WERI-Rb-1 (cell line): Measurements from ENCODE around the gene TRIM2.

ENCODE experiments used
- DNase-seq: peaks from one replicate; pipeline ENCODE4 v3.0.0-alpha.2; 2020
- H3K27ac ChIP-seq: fragments of 250-450 bp; sonication (Bioruptor Pico); 2 replicates; pipeline ENCODE4 v1.5.1; 2020; ENCODE audit warnings: mild to moderate bottlenecking, moderate library complexity
- H3K27me3 ChIP-seq: fragments of 250-450 bp; sonication (Bioruptor Pico); 2 replicates; pipeline ENCODE4 v1.5.1; 2021; ENCODE audit warnings: mild to moderate bottlenecking, low read depth, moderate library complexity; ENCODE audit not compliant: insufficient read depth, severe bottlenecking
- H3K36me3 ChIP-seq: fragments of 250-450 bp; sonication (Bioruptor Pico); 2 replicates; pipeline ENCODE4 v1.5.1; 2020; ENCODE audit warnings: mild to moderate bottlenecking, moderate library complexity
- H3K4me3 ChIP-seq: 2 replicates; pipeline ENCODE4 v1.5.1; 2011; ENCODE audit warnings: low read depth, mild to moderate bottlenecking, control low read depth, low read length
- H3K9me3 ChIP-seq: fragments of 250-450 bp; sonication (Bioruptor Pico); 2 replicates; pipeline ENCODE4 v1.5.1; 2021; ENCODE audit warnings: mild to moderate bottlenecking, moderate library complexity; ENCODE audit not compliant: severe bottlenecking
- CTCF ChIP-seq: IDR thresholded peaks from 2 replicates; pipeline ENCODE4 v1.5.1; 2011; ENCODE audit warnings: low read depth, mild to moderate bottlenecking, control low read depth, inconsistent platforms, low read length

TRIM2 gene

GRCh38 chr4:153183146-153183545 lies 21.1 kb upstream of the TRIM2 start:
- Histone ChIP-seq H3K4me3 (no peak overlapping the region), H3K9me3 (no peaks in the 10 kb centered on the region), H3K27ac (no peak overlapping the region), H3K36me3 (no peaks in the 10 kb centered on the region), H3K27me3 (no peaks in the 10 kb centered on the region)
- DNase-seq: no peak
- no peak for TF ChIP-seq CTCF

DNA sequence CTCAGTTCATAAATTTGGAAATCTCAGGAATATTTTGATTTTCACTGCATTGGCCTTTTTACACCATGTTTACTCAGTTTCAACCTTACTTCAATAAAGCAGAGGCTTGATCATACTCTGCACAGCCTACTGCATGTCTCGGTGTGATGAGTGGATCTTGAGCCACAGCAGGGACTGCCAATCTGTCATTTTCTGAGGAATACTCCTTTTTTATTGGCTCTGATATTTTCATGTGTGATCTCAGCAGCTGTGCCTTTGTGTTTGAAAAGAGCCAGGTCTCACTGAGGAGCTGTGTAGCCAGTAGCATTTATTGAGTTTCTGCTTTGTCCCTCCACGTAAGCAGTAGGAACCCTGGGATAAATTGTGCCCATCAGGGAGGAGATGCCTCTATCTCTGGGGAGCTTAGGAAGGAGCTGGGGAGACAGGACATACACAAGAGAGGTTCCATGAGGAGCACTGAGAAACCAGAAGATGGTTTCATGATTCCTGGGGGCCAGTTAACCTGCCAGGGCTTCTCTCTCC lies 18.9 kb upstream of the TRIM2 start:
- no peak for DNase-seq
- Histone ChIP-seq H3K36me3 (no peaks in the 10 kb centered on the region), H3K9me3 (no peaks in the 10 kb centered on the region), H3K27ac (no peak overlapping the region), H3K27me3 (no peaks in the 10 kb centered on the region), H3K4me3 (no peak overlapping the region)
- no peak for TF ChIP-seq CTCF

GRCh38 chr4:153186046-153186728 lies 18.1 kb upstream of the TRIM2 start:
- Histone ChIP-seq H3K27ac (no peak overlapping the region), H3K27me3 (no peaks in the 10 kb centered on the region), H3K9me3 (no peaks in the 10 kb centered on the region), H3K4me3 (no peak overlapping the region), H3K36me3 (no peaks in the 10 kb centered on the region)
- DNase-seq: no peak
- TF ChIP-seq CTCF: no peak

GRCh38 chr4:153189016-153189801 lies 15.0 kb upstream of the TRIM2 start:
- no peak for DNase-seq
- Histone ChIP-seq H3K9me3 (no peaks in the 10 kb centered on the region), H3K4me3 (no peak overlapping the region), H3K27me3 (no peaks in the 10 kb centered on the region), H3K36me3 (no peaks in the 10 kb centered on the region), H3K27ac (no peak overlapping the region)
- TF ChIP-seq CTCF: no peak

- no peaks in the 10 kb centered on the region for H3K9me3 ChIP-seq
- H3K36me3 ChIP-seq: no peaks in the 10 kb centered on the region
- no peak for TF ChIP-seq CTCF
- H3K27me3 ChIP-seq: no peaks in the 10 kb centered on the region
- no peak overlapping the region for H3K4me3 ChIP-seq
- H3K27ac ChIP-seq: no peak overlapping the region
- DNase-seq: no peak
Measured at GRCh38 chr4:153191795-153192363, 12.4 kb upstream of the TRIM2 start.
